Keratinocyte (primary cell): ENCODE data around the gene BCL2. TPM values are rescaled to one million over a fixed set of nuclear protein-coding genes. Genes with fewer than 3 reads are reported as not detected.

Source experiments
- DNase-seq: peaks from one replicate; pipeline ENCODE4 v3.0.0-alpha.2; 2011; ENCODE audit warnings: low read depth, missing footprints, low spot score
- FAIRE-seq: peaks from 2 replicates; lab custom pipeline; 2011; peaks lifted over from hg19 to GRCh38; lab: Jason Lieb, UNC
- H2AFZ ChIP-seq: 2 replicates; pipeline ENCODE4 v1.6.0; 2012; ENCODE audit warnings: low read length, control low read depth, inconsistent platforms; ENCODE audit not compliant: control insufficient read depth
- H3K27ac ChIP-seq: 2 replicates; pipeline ENCODE4 v1.5.1; 2011; ENCODE audit warnings: low read length; ENCODE audit not compliant: control insufficient read depth, insufficient read depth
- H3K27me3 ChIP-seq: 3 replicates; pipeline ENCODE4 v1.6.0; 2011; ENCODE audit warnings: low read length; ENCODE audit not compliant: control insufficient read depth, insufficient read depth; ENCODE audit errors: extremely low read depth
- H3K36me3 ChIP-seq, 2 experiments: 2 replicates in 1 of 2; 3 replicates in 1 of 2; pipeline ENCODE4 v1.5.1; 2011; ENCODE audit warnings: low read length in 2 of 2, mild to moderate bottlenecking in 1 of 2; ENCODE audit not compliant: control insufficient read depth in 2 of 2, insufficient read depth in 2 of 2; ENCODE audit errors: extremely low read depth in 1 of 2
- H3K4me1 ChIP-seq: 3 replicates; pipeline ENCODE4 v1.5.1; 2011; ENCODE audit warnings: low read length; ENCODE audit not compliant: control insufficient read depth, insufficient read depth; ENCODE audit errors: extremely low read depth
- H3K4me2 ChIP-seq: 3 replicates; pipeline ENCODE4 v1.6.0; 2011; ENCODE audit warnings: low read depth, low read length; ENCODE audit not compliant: control insufficient read depth, insufficient read depth; ENCODE audit errors: extremely low read depth
- H3K4me3 ChIP-seq, 3 experiments: fragments of 200-600 bp in 1 of 3; sonication (generic) in 1 of 3; 2 replicates in 2 of 3; 3 replicates in 1 of 3; pipeline ENCODE4 v1.5.1; 2011 to 2016; ENCODE audit warnings: low read length in 3 of 3, mild to moderate bottlenecking in 3 of 3, control low read depth in 2 of 3, inconsistent platforms in 1 of 3, low read depth in 1 of 3, mixed read lengths in 1 of 3, mixed run types in 1 of 3, moderate library complexity in 1 of 3; ENCODE audit not compliant: control insufficient read depth in 2 of 3, insufficient read depth in 2 of 3; ENCODE audit errors: extremely low read depth in 1 of 3
- H3K79me2 ChIP-seq: 2 replicates; pipeline ENCODE4 v1.6.0; 2012; ENCODE audit warnings: low read length; ENCODE audit not compliant: control insufficient read depth, insufficient read depth
- H3K9ac ChIP-seq: 3 replicates; pipeline ENCODE4 v1.6.0; 2011; ENCODE audit warnings: low read length; ENCODE audit not compliant: control insufficient read depth, insufficient read depth; ENCODE audit errors: extremely low read depth
- H3K9me1 ChIP-seq: 3 replicates; pipeline ENCODE4 v1.6.0; 2011; ENCODE audit warnings: low read length; ENCODE audit not compliant: control insufficient read depth, insufficient read depth; ENCODE audit errors: extremely low read depth
- H3K9me3 ChIP-seq: 2 replicates; pipeline ENCODE4 v1.5.1; 2012; ENCODE audit warnings: low read depth, low read length; ENCODE audit not compliant: control insufficient read depth
- H4K20me1 ChIP-seq: 3 replicates; pipeline ENCODE4 v1.6.0; 2011; ENCODE audit warnings: low read length; ENCODE audit not compliant: control insufficient read depth, insufficient read depth; ENCODE audit errors: extremely low read depth
- EZH2 ChIP-seq: IDR thresholded peaks from one replicate; pipeline ENCODE4 v1.6.1; 2012; ENCODE audit warnings: inconsistent platforms, mild to moderate bottlenecking, low read length, moderate library complexity
- dilution Hi-C: fragments of 300-500 bp; cut with MboI; formaldehyde crosslinking; loops from one replicate; pipeline ENCODE4 v1.7.0; 2020; ENCODE audit warnings: low sequenced_read_pairs; ENCODE audit not compliant: extremely low pct_ligation_motif_present
- polyA plus RNA-seq, 5 experiments: library from polyadenylated mRNA; depleted of rRNA in 3 of 5; stranded (reverse) in 3 of 5; stranded (forward) in 1 of 5; unstranded in 1 of 5; fragments of >200 nt; gene quantifications; 1 replicate in 1 of 5; 2 replicates in 3 of 5; 3 replicates in 1 of 5; pipeline versions ENCODE4 v1.2.1 to v1.2.3, GENCODE V29; 2011 to 2012; ENCODE audit warnings: missing spikeins in 2 of 5, low read depth in 1 of 5, low replicate concordance in 1 of 5
- TF ChIP-seq, protein P1 (sequence below), 3 experiments: IDR thresholded peaks in 1 of 3; conservative IDR thresholded peaks in 1 of 3; optimal IDR thresholded peaks in 1 of 3; 2 replicates in 2 of 3; 3 replicates in 1 of 3; pipeline versions ENCODE3 to v1.5.1; 2011; ENCODE audit warnings: low read length in 3 of 3, mild to moderate bottlenecking in 3 of 3, moderate library complexity in 2 of 3, control low read depth in 1 of 3, inconsistent platforms in 1 of 3; ENCODE audit not compliant: insufficient read depth in 2 of 3; ENCODE audit errors: extremely low read depth in 1 of 3

The BCL2 gene
- polyA plus RNA-seq, 1 donor (not counting 4 experiments of a cell fraction or from before 2014, with no cell fraction given) = 0.30 TPM

DNA sequence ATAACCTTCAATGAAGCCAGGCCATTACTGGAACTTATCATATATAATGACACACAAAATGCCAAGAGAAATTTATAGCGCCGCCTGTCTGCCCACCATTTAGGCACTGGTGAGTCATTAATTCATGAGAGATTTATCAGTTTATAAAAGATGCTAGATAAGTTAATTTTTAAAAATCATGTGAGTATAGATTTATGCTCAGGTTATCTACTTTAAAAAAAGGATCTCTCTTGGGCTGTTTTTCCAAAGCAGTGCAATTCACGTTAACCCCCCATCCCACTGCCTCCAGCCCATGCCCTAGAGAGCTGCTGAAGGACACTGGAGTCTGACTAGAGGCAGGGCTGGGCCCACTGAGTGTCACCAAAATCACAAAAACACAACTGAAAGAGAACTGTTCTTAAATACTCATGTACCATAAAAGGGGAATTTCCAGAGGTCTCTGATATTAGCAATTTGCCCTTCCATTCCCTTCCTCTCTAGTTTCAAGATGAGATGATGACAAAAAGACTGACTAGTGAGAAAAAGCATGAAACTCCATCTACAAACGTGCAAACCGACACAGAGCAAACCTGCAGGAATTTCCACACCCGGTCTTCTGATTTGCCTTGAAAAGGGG lies 160.8 kb downstream of the BCL2 start:
- Histone ChIP-seq H3K9ac (no peak overlapping the region), H3K27ac (no peak overlapping the region), H3K27me3 (peaks cover 16% of the 10 kb centered on the region), H3K4me2 (no peak overlapping the region), H3K4me1 (peaks cover 24% of the 10 kb centered on the region), H3K79me2 (no peaks in the 10 kb centered on the region), H3K4me3 (no peak overlapping the region), H3K9me1 (no peaks in the 10 kb centered on the region), H2AFZ (no peak overlapping the region), H4K20me1 (no peaks in the 10 kb centered on the region), H3K36me3 (no peaks in the 10 kb centered on the region), H3K9me3 (no peaks in the 10 kb centered on the region)
- dilution Hi-C loops = no loop called here
- TF ChIP-seq EZH2 = no peak
- TF ChIP-seq, protein P1, sequence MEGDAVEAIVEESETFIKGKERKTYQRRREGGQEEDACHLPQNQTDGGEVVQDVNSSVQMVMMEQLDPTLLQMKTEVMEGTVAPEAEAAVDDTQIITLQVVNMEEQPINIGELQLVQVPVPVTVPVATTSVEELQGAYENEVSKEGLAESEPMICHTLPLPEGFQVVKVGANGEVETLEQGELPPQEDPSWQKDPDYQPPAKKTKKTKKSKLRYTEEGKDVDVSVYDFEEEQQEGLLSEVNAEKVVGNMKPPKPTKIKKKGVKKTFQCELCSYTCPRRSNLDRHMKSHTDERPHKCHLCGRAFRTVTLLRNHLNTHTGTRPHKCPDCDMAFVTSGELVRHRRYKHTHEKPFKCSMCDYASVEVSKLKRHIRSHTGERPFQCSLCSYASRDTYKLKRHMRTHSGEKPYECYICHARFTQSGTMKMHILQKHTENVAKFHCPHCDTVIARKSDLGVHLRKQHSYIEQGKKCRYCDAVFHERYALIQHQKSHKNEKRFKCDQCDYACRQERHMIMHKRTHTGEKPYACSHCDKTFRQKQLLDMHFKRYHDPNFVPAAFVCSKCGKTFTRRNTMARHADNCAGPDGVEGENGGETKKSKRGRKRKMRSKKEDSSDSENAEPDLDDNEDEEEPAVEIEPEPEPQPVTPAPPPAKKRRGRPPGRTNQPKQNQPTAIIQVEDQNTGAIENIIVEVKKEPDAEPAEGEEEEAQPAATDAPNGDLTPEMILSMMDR (optimal IDR thresholded peaks at IDR 0.05 in 1 of 3, IDR thresholded peaks at IDR 0.05 in 1 of 3, conservative IDR thresholded peaks at IDR 0.05 in 1 of 3; ENCODE audit: extremely low read depth in 1 of 3, insufficient read depth in 2 of 3, low read length in 3 of 3) = no peak
- DNase-seq = no peak
- no peak for FAIRE-seq

DNA sequence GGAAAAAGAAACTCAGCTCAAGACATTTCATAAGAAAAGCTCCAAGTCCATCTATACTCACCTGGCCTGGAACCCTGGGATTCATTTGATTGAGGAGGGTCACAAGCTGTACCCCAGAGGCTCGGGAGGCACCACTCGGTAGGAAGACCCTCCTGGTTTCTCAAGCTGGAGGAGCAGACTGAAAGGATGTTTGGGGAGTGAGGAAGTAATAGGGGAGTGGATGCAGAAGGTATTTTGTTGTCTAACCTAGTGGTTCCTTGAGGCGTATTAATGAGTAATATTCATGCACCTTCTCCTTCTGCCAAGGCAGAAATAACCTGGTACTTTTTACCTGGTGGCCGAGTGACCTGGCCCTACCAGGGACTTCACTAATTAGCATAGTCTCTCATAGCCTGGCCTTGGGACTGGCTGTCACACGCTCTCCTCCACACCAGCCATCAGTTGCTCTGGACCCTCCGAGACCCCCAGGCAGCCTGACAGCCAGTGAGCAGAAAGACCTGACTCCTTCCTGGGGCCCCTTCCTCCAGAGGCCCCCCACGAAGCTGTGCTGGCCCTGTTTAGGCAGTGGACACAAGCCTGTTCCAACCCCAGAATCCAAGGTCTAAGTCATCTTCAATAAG lies 161.4 kb downstream of the BCL2 start:
- dilution Hi-C loops = no loop called here
- Histone ChIP-seq H2AFZ (no peak overlapping the region), H3K36me3 (no peaks in the 10 kb centered on the region), H3K9ac (no peak overlapping the region), H3K79me2 (no peaks in the 10 kb centered on the region), H3K4me2 (no peak overlapping the region), H3K27me3 (peaks cover 16% of the 10 kb centered on the region), H3K9me3 (no peaks in the 10 kb centered on the region), H3K4me1 (peaks cover 24% of the 10 kb centered on the region), H4K20me1 (no peaks in the 10 kb centered on the region), H3K9me1 (no peaks in the 10 kb centered on the region), H3K4me3 (no peak overlapping the region), H3K27ac (no peak overlapping the region)
- no peak for DNase-seq
- TF ChIP-seq EZH2 = no peak
- TF ChIP-seq, protein P1 (optimal IDR thresholded peaks at IDR 0.05 in 1 of 3, IDR thresholded peaks at IDR 0.05 in 1 of 3, conservative IDR thresholded peaks at IDR 0.05 in 1 of 3; ENCODE audit: extremely low read depth in 1 of 3, insufficient read depth in 2 of 3, low read length in 3 of 3) = no peak
- no peak for FAIRE-seq
